Stimulated activated CD8-positive, alpha-beta memory T cell treated with anti-CD3 and anti-CD28 coated beads, Interleukin-15, amount 100 ng/mL, for 24 hours (primary cell): ENCODE measurements around the gene TBC1D22A.

Experiments
- DNase-seq: peaks from one replicate; pipeline ENCODE4 v3.0.0-alpha.2; 2020; ENCODE audit warnings: low read depth

TBC1D22A gene

DNA sequence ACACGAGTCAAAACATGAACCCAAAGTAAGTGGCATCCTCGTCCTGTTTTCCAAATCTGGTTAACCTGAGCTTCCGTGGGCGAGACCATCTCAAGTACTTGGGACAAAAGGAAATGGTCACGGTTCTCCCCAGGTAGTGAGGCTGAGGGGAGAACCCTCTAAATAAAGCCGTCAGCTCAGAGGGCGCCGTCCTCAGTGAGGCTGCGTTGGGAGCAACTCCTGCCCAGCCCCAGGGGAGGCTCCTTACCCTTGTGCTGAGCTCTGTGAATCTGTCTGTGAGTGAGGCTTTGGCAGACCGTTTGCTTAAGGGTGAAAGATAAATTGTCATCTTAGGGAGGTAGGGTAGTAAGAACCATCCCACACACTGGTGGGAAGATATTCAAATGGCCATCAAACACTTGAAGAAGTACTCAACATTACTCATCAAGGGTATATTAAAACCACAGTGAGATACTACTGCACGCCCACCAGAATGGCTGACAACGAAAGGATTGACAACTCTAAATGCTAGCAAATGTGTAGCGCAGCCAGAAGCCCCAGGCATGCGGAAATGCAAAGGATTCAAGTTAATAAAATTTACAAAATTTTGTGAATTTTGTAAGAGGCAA is 321.0 kb downstream of the TBC1D22A start:
- DNase-seq = no peak

DNA sequence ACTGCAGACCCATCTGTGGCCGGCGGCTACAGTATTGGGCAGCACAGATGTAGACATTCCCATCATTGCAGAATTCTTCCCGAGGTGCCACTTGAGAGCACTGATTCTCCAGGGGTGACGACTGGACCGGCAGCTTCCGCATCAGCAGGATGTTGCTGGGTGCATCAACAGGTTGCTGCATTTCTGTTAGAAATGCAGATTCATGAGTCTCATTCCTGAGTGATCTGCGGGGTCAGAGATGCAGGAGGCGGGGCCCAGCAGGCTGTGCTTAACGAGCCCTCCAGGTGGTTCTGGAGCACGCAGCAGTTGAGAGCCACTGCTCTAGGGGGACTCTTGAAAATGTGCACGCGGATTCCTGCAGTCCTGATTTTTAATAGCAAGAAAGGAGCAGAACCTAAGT is 321.8 kb downstream of the TBC1D22A start:
- DNase-seq = no peak

DNA sequence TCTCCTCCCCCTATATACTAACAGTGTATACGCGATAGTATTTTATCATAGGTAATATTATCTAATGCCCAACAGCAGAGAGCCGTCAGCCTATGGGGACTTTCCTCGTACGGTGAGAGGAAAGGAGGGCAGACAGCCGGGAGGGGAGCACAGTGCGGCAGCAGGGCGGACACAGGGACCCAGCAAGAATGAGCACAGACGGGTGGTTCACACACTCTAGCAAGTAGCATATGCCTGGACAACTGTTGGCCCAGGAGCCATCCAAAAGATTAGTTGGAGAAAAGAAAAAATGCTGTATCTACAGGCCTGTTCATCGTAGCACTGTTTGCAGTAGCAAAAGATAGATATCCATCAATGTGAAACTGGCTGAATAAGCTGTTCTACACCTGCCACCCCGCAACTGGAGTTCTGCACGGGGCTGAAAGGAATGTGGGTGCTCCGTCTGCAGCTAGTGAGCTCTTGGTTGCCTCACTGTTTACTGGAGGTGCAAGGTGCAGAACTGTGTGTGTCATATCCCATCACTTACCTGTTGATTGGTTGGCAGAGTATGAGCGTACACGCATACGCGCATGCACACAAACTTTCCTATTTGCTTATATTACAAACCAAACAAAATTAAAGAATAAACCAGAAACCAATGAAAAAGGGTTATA is 324.3 kb downstream of the TBC1D22A start:
- no peak for DNase-seq

DNA sequence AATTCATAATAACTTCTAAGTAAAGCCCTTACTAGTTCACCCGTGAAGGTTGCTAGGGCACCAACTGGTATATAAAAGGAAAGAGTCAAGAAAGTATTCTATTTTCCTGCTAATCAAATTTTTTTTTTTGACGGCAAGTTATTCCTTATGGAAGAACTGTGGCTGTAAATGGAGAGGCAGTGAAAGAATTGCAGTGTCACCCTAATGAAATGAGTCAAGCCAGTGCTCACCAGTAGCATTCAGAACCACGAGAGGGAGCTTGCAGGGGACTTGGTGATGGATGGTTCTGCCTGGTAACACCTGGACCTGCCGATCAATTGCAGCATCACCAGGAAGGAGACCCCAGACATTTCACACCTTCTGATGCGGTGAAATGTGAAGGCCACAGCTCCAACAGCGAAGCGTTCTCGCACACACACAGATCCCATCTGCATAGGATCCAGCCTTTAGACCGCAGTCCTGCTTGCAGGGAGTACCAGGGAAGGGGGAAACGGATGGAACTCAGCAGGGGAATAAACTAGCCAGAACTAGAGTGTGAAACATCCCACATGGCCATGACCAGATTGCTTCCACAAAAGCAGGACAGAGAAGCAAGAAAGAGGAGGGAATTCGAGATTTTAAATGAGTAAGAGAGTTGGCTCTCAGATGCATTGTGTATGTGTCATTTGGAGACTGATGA is 326.2 kb downstream of the TBC1D22A start:
- DNase-seq = no peak

DNA sequence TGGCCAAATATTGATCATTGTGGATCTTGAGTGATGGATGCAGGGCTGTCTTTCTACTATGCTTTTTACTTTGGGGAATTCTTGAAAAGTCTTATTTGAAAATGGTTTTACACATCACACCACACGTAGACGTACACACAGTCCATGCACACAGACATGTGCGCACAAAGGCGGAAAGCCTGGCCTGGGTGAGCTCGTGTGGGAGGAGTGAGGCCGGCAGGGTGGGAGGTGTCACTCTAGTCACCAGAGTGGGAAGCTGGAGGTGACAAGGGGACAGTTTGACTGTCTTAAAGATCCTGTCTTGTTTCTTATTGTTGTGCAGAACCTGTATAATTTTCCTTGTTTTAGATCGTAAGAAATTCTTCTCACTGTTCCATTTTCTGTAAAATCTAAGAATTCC is 326.9 kb downstream of the TBC1D22A start:
- no peak for DNase-seq

GRCh38 chr22:47089796-47090460 is 327.5 kb downstream of the TBC1D22A start:
- DNase-seq = no peak

GRCh38 chr22:47090591-47091245 is 328.3 kb downstream of the TBC1D22A start:
- DNase-seq = no peak

DNA sequence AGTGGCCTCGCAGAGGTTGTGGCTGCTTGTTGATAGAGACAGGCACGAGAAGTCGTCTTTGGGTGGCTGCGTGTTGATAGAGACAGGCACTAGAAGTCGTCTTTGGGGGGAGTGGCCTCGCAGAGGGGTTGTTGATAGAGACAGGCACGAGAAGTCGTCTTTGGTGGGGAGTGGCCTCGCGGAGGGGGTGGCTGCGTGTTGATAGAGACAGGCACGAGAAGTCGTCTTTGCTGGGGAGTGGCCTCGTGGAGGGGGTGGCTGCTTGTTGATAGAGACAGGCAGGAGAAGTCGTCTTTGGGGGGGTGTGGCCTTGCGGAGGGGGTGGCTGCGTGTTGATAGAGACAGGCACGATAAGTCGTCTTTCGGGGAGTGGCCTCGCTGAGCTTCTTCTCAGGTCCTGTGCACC is 328.8 kb downstream of the TBC1D22A start:
- DNase-seq = no peak

GRCh38 chr22:47091921-47092700 is 329.7 kb downstream of the TBC1D22A start:
- DNase-seq = no peak

GRCh38 chr22:47092896-47093311 is 330.5 kb downstream of the TBC1D22A start:
- DNase-seq = no peak

DNA sequence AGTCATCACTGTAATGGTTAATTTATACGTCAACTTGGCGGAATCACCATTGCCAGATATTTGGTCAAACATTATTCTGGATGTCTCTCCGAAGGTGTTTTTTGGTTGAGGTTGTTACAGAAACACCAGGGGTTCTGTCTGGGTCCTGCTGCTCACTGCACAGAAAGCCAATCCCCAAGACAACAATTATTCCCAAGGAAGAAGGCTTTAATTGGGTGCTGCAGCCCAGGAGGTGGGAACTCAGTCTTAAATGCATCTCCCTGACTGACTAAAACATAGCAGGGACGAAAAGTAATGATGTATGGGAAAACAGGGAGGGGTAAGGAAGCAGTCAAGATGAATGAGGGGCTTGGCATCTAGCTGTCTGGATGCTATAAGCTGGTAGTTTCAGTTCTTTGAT is 331.3 kb downstream of the TBC1D22A start:
- DNase-seq = no peak

DNA sequence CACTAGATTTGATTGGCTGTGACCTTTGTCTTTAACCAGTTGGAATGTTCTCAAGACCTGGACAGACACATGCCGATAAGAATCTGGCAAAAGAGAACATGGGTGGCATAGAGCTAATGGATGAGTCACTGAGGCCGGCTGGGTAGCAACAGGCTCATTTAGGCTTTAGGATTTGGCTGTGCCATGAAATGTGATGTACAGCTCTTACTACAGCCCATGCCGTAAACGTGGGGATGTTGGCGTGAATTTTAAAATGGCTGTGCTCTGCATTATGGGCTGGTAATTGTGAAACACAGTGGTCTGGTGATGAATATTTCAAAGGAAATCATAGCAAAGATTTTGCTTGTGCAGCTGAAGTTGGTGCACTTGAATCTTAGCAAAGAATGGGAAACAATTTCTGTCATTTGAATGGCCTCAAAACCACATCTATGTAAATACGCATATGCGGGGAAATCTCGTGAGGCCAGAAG is 332.4 kb downstream of the TBC1D22A start:
- DNase-seq = no peak

DNA sequence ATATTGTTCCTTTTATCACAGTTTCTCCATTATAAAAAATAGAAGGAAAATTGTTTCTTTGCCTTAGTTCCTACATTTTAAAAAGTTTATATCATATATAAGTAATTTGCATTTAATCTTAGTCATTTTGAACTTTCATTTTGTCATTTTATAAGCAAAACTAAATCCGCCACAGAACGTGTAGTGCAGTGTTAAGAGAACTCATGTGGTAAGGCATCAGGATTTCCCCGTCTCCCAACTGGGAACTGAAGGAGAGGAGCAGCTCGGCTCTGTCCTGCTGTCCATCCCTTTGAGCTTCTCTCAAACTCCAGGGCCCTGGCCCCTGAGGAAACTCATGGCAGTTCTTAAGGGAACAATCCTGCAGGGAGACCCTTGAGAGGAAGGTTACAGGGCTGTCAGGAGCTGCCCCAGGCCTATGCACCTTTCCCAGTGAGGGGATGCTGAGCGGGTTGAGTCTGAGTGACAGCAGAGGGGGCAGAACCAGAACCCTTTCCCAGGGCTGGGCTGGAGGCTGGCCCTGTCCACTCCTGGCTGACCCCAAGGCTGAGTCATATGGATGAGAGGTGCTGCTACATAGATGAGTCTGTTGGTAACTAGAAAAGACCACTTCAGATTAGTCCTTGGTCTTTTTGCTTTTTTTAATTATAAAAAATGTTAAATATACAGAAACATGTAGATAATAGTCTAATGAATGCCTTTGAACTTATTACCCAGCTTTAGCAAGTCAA is 333.1 kb downstream of the TBC1D22A start:
- no peak for DNase-seq

DNA sequence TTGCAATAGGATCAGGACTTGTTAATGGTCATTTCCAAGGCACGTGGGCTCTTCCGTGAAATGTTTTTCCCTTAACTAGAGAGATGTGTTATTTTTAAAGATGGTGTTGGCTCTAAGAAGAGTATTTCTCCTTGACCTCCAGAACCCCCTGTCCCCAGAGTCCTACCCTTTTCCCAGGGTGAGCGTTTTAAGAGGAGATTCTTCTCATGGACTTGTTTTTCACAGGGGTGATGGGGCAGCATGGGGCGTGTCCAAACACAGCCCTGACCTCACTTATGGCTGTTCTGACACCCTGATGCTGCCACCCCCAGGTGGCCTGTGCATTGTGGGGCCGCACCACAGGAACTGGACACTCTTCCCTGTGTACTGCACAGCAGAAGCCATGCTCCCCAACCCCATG is 335.7 kb downstream of the TBC1D22A start:
- no peak for DNase-seq

DNA sequence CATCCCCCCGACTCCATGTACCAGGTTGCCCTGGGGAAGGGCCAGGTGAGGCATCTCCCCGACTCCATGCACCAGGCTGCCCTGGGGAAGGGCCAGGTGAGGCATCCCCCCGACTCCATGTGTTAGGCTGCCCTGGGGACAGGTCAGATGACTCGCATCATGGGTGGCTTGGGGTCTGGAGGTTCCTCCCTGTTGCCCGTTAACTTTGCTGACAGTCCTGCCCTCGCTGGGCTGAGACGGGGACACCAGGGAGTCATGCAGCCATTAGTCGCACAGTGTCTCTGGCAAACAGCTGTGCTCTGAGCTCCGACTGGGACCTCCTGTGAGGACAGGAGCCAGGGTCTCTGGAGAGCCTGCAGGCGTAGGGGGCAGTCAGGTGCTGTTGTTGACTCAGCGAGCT is 336.1 kb downstream of the TBC1D22A start:
- no peak for DNase-seq

DNA sequence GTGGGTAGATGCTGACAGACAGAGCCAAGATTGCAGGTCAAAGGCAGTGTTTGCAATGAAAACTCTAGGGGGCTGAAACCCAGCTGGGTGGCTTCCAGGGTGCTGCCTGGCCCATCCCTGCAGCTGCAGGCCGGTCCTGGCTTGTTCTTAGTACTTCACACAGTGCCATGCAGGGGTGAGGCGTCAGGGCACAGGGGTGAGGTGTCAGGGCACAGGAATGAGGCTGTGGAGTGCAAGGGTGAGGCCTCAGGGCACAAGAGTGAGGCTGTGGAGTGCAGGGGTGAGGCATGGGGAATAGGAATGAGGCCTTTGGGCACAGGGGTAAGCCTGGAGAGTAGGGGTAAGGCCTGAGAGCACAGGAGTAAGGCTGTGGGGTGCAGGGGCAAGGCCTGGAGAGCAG is 337.6 kb downstream of the TBC1D22A start:
- no peak for DNase-seq

GRCh38 chr22:47100646-47101200 is 338.3 kb downstream of the TBC1D22A start:
- no peak for DNase-seq

DNA sequence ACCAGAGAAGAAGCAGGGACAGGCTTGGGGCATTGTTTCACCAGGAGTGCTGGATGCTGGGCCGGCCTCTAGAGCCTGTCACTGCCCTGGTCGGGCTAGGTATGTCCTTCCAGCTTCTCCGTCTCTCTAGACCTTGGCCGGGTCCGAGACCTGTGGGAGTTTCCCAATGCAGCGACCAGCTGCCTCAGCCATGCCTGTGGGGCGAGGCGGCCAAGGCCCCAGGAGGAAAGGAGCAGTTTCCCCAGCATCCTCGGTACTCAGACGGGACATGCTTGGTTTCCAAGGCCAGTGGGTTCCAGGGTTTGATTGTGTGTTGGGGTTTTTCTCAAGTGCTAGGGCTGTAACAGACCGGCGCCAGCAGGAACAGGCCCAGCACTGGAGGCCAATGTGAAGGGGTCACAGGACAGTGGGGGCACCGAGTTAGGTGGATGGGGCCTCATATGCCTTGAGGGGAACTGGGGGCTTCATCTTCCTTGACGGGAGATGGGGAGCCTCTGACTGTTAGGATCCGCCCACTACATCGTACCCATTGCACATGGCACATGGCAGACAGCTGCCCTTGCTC is 339.0 kb downstream of the TBC1D22A start:
- DNase-seq = no peak

DNA sequence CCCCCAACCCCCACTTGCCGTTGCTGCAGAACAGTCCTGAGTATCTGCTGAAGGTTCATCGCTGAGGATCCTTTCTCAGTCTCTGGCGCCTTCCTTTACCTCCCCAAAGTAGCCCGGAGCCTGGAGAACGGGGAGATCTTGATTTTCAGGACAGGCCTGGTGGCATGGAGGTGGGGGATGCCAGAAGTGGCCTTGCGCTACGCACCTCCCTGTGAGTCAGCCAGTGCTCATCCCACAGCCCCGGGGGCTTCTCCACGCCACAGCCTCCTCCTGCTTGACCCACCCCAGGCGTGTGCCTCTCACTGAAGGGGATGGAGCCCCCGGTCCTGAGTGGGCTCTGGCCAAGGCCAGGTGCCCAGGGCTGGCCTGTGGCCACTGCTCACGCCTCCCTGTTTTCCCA is 339.6 kb downstream of the TBC1D22A start:
- DNase-seq = no peak

DNA sequence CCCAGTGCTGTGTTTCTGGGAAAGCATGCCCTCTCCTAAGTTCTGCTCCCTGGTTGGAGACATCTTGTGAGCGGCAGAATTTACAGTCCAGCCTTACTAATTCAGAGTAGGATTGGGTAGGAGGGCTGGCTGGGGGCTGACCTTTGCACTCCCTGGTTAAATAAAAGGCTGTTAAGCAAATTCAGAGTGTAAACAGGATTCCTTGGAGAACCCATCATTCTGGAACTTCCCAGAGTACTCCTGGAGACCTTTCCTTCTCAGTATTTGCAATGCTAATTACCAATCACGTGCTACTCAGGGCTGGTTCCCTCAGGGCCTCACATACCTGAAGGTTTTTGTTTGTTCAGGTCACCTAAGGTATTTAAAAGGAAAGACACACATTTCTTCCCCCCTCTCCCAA is 340.2 kb downstream of the TBC1D22A start:
- no peak for DNase-seq
